HepG2 (cell line): ENCODE results near the gene GPR37L1. TPM values are rescaled to one million over a fixed set of nuclear protein-coding genes. Genes with fewer than 3 reads are reported as not detected.

Experiments used
- ATAC-seq: fragments of 200-7000 bp; cut with Tn5 transposase; 3 replicates; pipeline ENCODE4 v1.9.1; 2020; ENCODE audit warnings: mild to moderate bottlenecking, moderate library complexity
- BruUV-seq: library from RNA; stranded (reverse); fragments of 400-500 nt; replicated peaks from 2 replicates; lab custom pipeline; 2021; lab: Mats Ljungman, UMichigan
- CTCF ChIA-PET: fragments of 300-600 bp; formaldehyde crosslinking; extraction: SDS; loops from one replicate; lab custom pipeline; 2021; ENCODE audit warnings: low total read pairs, inconsistent platforms, low intra/inter-chr PET ratio; lab: Yijun Ruan, JAX
- POLR2A ChIA-PET: fragments of 350-600 bp; sonication (Branson Sonifier 250); formaldehyde crosslinking; loops from one replicate; lab custom pipeline; 2020; ENCODE audit warnings: antibody characterized with exemption, inconsistent platforms; lab: Yijun Ruan, JAX
- DNase-seq: peaks from one replicate; pipeline ENCODE4 v3.0.0-alpha.2; 2015; ENCODE audit warnings: low spot score
- FAIRE-seq: peaks from 3 replicates; lab custom pipeline; 2011; peaks lifted over from hg19 to GRCh38; lab: Jason Lieb, UNC
- H2AFZ ChIP-seq: one replicate; pipeline ENCODE4 v1.6.1; 2011; ENCODE audit warnings: low read length, inconsistent platforms
- H3K27ac ChIP-seq: fragments of 300-600 bp; 3 replicates; pipeline ENCODE4 v1.8.0; 2011; ENCODE audit warnings: mixed run types, mild to moderate bottlenecking, mixed read lengths, low read length, inconsistent platforms; ENCODE audit not compliant: insufficient read depth; ENCODE audit errors: extremely low read length
- H3K27me3 ChIP-seq, 2 experiments: fragments of 200-600 bp in 1 of 2; 2 replicates in 1 of 2; 3 replicates in 1 of 2; pipeline versions ENCODE4 v1.6.0 to v1.8.0; 2011; ENCODE audit warnings: low read length in 2 of 2, mild to moderate bottlenecking in 2 of 2, moderate library complexity in 2 of 2, inconsistent platforms in 1 of 2; ENCODE audit not compliant: insufficient read depth in 2 of 2, control insufficient read depth in 1 of 2
- H3K36me3 ChIP-seq, 2 experiments: fragments of 200-600 bp in 1 of 2; replicated peaks in 1 of 2; 2 replicates in 1 of 2; 3 replicates in 1 of 2; pipeline versions ENCODE4 v1.5.1 to v1.8.0; 2011; ENCODE audit warnings: low read length in 2 of 2, inconsistent platforms in 1 of 2; ENCODE audit not compliant: insufficient read depth in 2 of 2, control insufficient read depth in 1 of 2
- H3K4me1 ChIP-seq: 2 replicates; pipeline ENCODE4 v1.5.1; 2012; ENCODE audit warnings: low read length, inconsistent platforms; ENCODE audit not compliant: insufficient read depth
- H3K4me2 ChIP-seq: 2 replicates; pipeline ENCODE4 v1.6.0; 2011; ENCODE audit warnings: low read depth, low read length, inconsistent platforms
- H3K4me3 ChIP-seq, 3 experiments: fragments of 200-600 bp in 1 of 3; sonication (generic), shearing (Covaris generic) in 1 of 3; replicated peaks in 1 of 3; 2 replicates each; pipeline ENCODE4 v1.5.1; 2011 to 2016; ENCODE audit warnings: low read length in 3 of 3, inconsistent platforms in 2 of 3, low read depth in 2 of 3, mild to moderate bottlenecking in 2 of 3, control low read depth in 1 of 3, mixed read lengths in 1 of 3; ENCODE audit not compliant: insufficient read depth in 1 of 3
- H3K79me2 ChIP-seq: one replicate; pipeline ENCODE4 v1.6.1; 2011; ENCODE audit warnings: low read length, inconsistent platforms; ENCODE audit not compliant: insufficient read depth
- H3K9ac ChIP-seq: 2 replicates; pipeline ENCODE4 v1.6.0; 2011; ENCODE audit warnings: mild to moderate bottlenecking, low read depth, low read length, inconsistent platforms; ENCODE audit not compliant: insufficient read depth
- H3K9me3 ChIP-seq: 2 replicates; pipeline ENCODE4 v1.5.1; 2012; ENCODE audit warnings: mild to moderate bottlenecking, low read length
- H4K20me1 ChIP-seq: 2 replicates; pipeline ENCODE4 v1.6.0; 2011; ENCODE audit warnings: inconsistent platforms, mild to moderate bottlenecking, low read length, moderate library complexity; ENCODE audit not compliant: insufficient read depth
- AGO1 ChIP-seq: fragments of 200-400 bp; formaldehyde crosslinking; IDR thresholded peaks from 2 replicates; pipeline ENCODE4 v1.6.1; 2017; ENCODE audit warnings: mild to moderate bottlenecking, low read depth, low read length, moderate library complexity; ENCODE audit not compliant: poor library complexity, severe bottlenecking
- CENPX ChIP-seq: sonication (generic); formaldehyde crosslinking; IDR thresholded peaks from 2 replicates; pipeline ENCODE4 v1.9.0; 2021; ENCODE audit warnings: mild to moderate bottlenecking, missing genetic modification reagents, moderate library complexity
- KDM2A ChIP-seq: sonication (generic); formaldehyde crosslinking; IDR thresholded peaks from 2 replicates; pipeline ENCODE4 v1.4.0; 2020; ENCODE audit warnings: low read depth, missing genetic modification reagents, borderline replicate concordance
- SUZ12 ChIP-seq: fragments of 150-350 bp; IDR thresholded peaks from 2 replicates; pipeline ENCODE4 v1.6.1; 2014; ENCODE audit warnings: low read depth, low read length
- ZNF777 ChIP-seq: sonication (generic); formaldehyde crosslinking; IDR thresholded peaks from 2 replicates; pipeline ENCODE4 v1.4.0; 2020; ENCODE audit warnings: missing genetic modification reagents
- ZSCAN20 ChIP-seq: sonication (generic); formaldehyde crosslinking; IDR thresholded peaks from 2 replicates; pipeline ENCODE4 v1.4.0; 2020; ENCODE audit warnings: missing genetic modification reagents, mild to moderate bottlenecking, borderline replicate concordance
- WGBS: methylation state at CpG from one replicate; pipeline ENCODE4 v1.1.6; 2017; ENCODE audit warnings: low lambda C conversion rate; 5-methylcytosine and 5-hydroxymethylcytosine counted together
- in situ Hi-C: cut with HindIII; loops from 2 replicates; pipeline ENCODE4 v1.10.0; 2017; ENCODE audit warnings: low pct_unique_long_range_greater_than_20kb; ENCODE audit not compliant: extremely low pct_ligation_motif_present
- intact Hi-C: fragments of 100-400 bp; cut with micrococcal nuclease; formaldehyde crosslinking; loops from one replicate; pipeline ENCODE4 v1.10.0; 2022; ENCODE audit not compliant: unreplicated experiment
- polyA plus RNA-seq, 8 experiments: library from polyadenylated mRNA; depleted of rRNA in 3 of 8; stranded (reverse) in 7 of 8; unstranded in 1 of 8; fragments of >200 nt; fragmentation: Illumina TruSeq in 4 of 8; extraction: Trizol in 4 of 8; gene quantifications; 2 replicates each; pipeline versions ENCODE4 v1.2.1 to v1.2.3, GENCODE V29; 2011 to 2016; ENCODE audit warnings: low read depth in 4 of 8, missing spikeins in 1 of 8, mixed read lengths in 1 of 8; ENCODE audit not compliant: insufficient read depth in 1 of 8
- total RNA-seq, 5 experiments: library from RNA; depleted of rRNA; stranded (reverse); fragments of >200 nt; fragmentation: Illumina TruSeq; extraction: Trizol; gene quantifications; 2 replicates each; pipeline ENCODE4 v1.2.3, GENCODE V29; 2016; ENCODE audit warnings: low read depth in 1 of 5
- TF ChIP-seq, protein P1 (sequence below): sonication (generic); IDR thresholded peaks from 2 replicates; pipeline ENCODE4 v1.6.1; 2016; ENCODE audit warnings: low read depth, borderline replicate concordance
- TF ChIP-seq, protein P2 (sequence below): sonication (generic); formaldehyde crosslinking; IDR thresholded peaks from 2 replicates; pipeline ENCODE4 v1.4.0; 2020; ENCODE audit warnings: missing genetic modification reagents

Gene GPR37L1
- total and polyA plus RNA-seq, 2 of the 13 experiments (the other 11 are each of a cell fraction or from before 2014, with no cell fraction given): 0.13 TPM; not detected in 1

DNA sequence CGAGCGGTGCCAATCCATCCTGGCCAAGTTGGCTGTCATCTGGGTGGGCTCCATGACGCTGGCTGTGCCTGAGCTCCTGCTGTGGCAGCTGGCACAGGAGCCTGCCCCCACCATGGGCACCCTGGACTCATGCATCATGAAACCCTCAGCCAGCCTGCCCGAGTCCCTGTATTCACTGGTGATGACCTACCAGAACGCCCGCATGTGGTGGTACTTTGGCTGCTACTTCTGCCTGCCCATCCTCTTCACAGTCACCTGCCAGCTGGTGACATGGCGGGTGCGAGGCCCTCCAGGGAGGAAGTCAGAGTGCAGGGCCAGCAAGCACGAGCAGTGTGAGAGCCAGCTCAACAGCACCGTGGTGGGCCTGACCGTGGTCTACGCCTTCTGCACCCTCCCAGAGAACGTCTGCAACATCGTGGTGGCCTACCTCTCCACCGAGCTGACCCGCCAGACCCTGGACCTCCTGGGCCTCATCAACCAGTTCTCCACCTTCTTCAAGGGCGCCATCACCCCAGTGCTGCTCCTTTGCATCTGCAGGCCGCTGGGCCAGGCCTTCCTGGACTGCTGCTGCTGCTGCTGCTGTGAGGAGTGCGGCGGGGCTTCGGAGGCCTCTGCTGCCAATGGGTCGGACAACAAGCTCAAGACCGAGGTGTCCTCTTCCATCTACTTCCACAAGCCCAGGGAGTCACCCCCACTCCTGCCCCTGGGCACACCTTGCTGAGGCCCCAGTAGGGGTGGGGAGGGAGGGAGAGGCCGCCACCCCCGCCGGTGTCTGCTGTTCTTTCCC is 5.3 kb downstream of the GPR37L1 start:
- no peak overlapping the region for H3K27ac ChIP-seq
- H3K79me2 ChIP-seq: no peaks in the 10 kb centered on the region
- no peak overlapping the region for H3K4me3 ChIP-seq
- CTCF ChIA-PET: no interaction called here
- H2AFZ ChIP-seq: no peak overlapping the region
- H3K9me3 ChIP-seq: no peaks in the 10 kb centered on the region
- in situ Hi-C loops: no loop called here
- H3K4me1 ChIP-seq: no peaks in the 10 kb centered on the region
- DNase-seq (no peak), FAIRE-seq (no peak), ATAC-seq (no peak)
- POLR2A ChIA-PET: no interaction called here
- no peaks in the 10 kb centered on the region; a peak in 1 of 5 replicates for H3K36me3 ChIP-seq
- H3K27me3 ChIP-seq: peaks cover 4 to 22% of the 10 kb centered on the region in 2 experiments; a peak in 4 of 5 replicates
- no peaks in the 10 kb centered on the region for H4K20me1 ChIP-seq
- BruUV-seq: no TSS peak
- intact Hi-C loops: no loop called here
- no peak overlapping the region for H3K4me2 ChIP-seq
- TF ChIP-seq AGO1 (no peak), ZNF777 (no peak), CENPX (CRISPR knock-in tag) (no peak)
- H3K9ac ChIP-seq: no peak overlapping the region
- WGBS: 58% methylated on average over 8 of the region's 26 CpGs

DNA sequence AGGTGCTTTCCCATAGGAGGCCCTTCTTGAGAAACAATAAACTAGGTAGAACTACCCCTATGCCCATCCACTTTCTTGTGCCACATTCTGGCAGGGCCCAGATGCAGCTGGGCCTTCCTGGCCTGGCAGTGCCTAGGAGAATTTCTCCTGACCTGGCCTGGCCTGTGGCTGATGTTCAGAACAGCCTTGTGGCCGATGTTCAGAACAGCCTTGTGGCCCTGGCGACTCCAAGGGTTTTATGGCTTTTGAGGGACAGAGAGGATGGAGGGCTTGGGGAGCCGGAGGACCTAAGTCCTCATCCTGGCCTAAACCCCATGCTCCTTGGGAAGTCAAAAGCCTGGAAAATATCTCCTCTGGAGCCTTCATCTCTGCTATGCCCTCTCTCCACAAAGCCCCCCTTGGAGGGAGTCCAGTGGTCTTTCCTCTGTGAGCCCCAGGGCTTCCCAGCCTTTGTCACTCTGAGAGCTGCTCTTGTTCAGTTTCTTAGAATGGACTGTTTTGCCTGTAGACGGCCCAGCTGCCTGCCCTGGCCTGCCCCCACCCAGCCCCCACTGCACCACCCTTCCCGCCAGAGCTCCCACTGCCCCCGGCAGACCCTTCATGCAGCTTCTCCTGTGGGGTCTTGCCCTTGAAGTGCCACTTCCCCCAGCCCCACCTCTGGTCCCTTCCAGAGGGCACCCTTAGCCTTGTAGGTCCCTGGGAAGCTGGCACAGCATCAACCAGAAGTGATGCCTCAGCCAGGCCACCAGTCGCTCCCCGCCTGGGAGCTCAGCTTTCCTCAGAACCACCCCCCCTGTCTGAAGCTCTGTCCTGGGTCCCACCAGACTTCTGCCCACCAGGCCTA is 7.0 kb downstream of the GPR37L1 start:
- 37% methylated on average over 6 of the region's 8 CpGs for WGBS
- Histone ChIP-seq H4K20me1 (0 out of 2 replicates have a peak, but pooled peaks cover under 1% of the 10 kb centered on the region), H3K9me3 (no peaks in the 10 kb centered on the region), H3K79me2 (no peaks in the 10 kb centered on the region), H3K4me3 (no peak overlapping the region), H3K4me1 (0 out of 2 replicates have a peak, but pooled peaks cover 3% of the 10 kb centered on the region), H3K27me3 (peaks cover 0 to 6% of the 10 kb centered on the region in 2 experiments; a peak in 1 of 5 replicates), H3K36me3 (peaks cover 0 to 2% of the 10 kb centered on the region in 2 experiments; a peak in 1 of 5 replicates), H3K27ac (no peak overlapping the region), H2AFZ (no peak overlapping the region), H3K4me2 (no peak overlapping the region), H3K9ac (no peak overlapping the region)
- intact Hi-C loops: no loop called here
- in situ Hi-C loops: loop anchor here (5.0 kb wide), 1 partner anchor 232 kb away; no protein-coding TSS in a partner anchor
- ChIA-PET POLR2A (interaction anchor here (1.2 kb wide), 1 partner anchor 119 kb away, joined by 3 read pairs; the partner anchor contains the start of gene ELF3), CTCF (no interaction called here)
- ATAC-seq: no peak; the same call in 2 of the 3 replicates
- TF ChIP-seq, protein P1, sequence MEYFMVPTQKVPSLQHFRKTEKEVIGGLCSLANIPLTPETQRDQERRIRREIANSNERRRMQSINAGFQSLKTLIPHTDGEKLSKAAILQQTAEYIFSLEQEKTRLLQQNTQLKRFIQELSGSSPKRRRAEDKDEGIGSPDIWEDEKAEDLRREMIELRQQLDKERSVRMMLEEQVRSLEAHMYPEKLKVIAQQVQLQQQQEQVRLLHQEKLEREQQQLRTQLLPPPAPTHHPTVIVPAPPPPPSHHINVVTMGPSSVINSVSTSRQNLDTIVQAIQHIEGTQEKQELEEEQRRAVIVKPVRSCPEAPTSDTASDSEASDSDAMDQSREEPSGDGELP: no peak
- TF ChIP-seq SUZ12 (no peak), KDM2A (no peak), AGO1 (peak; percentile 36), ZSCAN20 (CRISPR knock-in tag) (no peak)
- TF ChIP-seq, protein P2, sequence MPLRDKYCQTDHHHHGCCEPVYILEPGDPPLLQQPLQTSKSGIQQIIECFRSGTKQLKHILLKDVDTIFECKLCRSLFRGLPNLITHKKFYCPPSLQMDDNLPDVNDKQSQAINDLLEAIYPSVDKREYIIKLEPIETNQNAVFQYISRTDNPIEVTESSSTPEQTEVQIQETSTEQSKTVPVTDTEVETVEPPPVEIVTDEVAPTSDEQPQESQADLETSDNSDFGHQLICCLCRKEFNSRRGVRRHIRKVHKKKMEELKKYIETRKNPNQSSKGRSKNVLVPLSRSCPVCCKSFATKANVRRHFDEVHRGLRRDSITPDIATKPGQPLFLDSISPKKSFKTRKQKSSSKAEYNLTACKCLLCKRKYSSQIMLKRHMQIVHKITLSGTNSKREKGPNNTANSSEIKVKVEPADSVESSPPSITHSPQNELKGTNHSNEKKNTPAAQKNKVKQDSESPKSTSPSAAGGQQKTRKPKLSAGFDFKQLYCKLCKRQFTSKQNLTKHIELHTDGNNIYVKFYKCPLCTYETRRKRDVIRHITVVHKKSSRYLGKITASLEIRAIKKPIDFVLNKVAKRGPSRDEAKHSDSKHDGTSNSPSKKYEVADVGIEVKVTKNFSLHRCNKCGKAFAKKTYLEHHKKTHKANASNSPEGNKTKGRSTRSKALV (CRISPR knock-in tag): no peak
- no peak for DNase-seq
- no TSS peak for BruUV-seq
- no peak for FAIRE-seq
